Umbilical cord (tissue), 2 donors: ENCODE measurements around the gene DGKI. TPM values are rescaled to one million over a fixed set of nuclear protein-coding genes. Genes with fewer than 3 reads are reported as not detected.

ENCODE experiments used
- DNase-seq: peaks from one replicate; pipeline ENCODE4 v3.0.0-alpha.2; 2015; ENCODE audit warnings: low spot score
- total RNA-seq: library from RNA; depleted of rRNA; stranded (reverse); fragments of >200 nt; gene quantifications from one replicate; pipeline ENCODE4 v1.2.3, GENCODE V29; 2014; ENCODE audit warnings: low replicate concordance; ENCODE audit not compliant: insufficient read depth

Gene DGKI
- total RNA-seq, 1 donor from 2014 or later, result 76.1 TPM

GRCh38 chr7:137789215-137789882 lies 57.4 kb downstream of the DGKI start:
- DNase-seq, result no peak

GRCh38 chr7:137787301-137787976 lies 59.3 kb downstream of the DGKI start:
- DNase-seq, result no peak

GRCh38 chr7:137778511-137778910 lies 68.3 kb downstream of the DGKI start:
- DNase-seq, result no peak

- DNase-seq, result no peak
Measured at GRCh38 chr7:137774793-137775201, 72.0 kb downstream of the DGKI start.

- no peak for DNase-seq
Measured at GRCh38 chr7:137772748-137773147, 74.0 kb downstream of the DGKI start.

- DNase-seq, result no peak
Measured at GRCh38 chr7:137772316-137772715, 74.5 kb downstream of the DGKI start.

- DNase-seq, result no peak
Measured at GRCh38 chr7:137771679-137772078, 75.1 kb downstream of the DGKI start.

- DNase-seq, result no peak
Measured at GRCh38 chr7:137771273-137771672, 75.5 kb downstream of the DGKI start.

GRCh38 chr7:137768366-137768765 lies 78.4 kb downstream of the DGKI start:
- DNase-seq, result no peak

- DNase-seq, result no peak
Measured at GRCh38 chr7:137762334-137762733, 84.4 kb downstream of the DGKI start.

- DNase-seq, result peak; percentile 19
Measured at GRCh38 chr7:137760111-137760510, 86.7 kb downstream of the DGKI start.

GRCh38 chr7:137757146-137757925 lies 89.4 kb downstream of the DGKI start:
- DNase-seq, result no peak

GRCh38 chr7:137755846-137756651 lies 90.7 kb downstream of the DGKI start:
- DNase-seq, result no peak

GRCh38 chr7:137755427-137755826 lies 91.3 kb downstream of the DGKI start:
- no peak for DNase-seq

- DNase-seq, result peak; percentile 20
Measured at GRCh38 chr7:137753948-137754851, 92.6 kb downstream of the DGKI start.

GRCh38 chr7:137753575-137753947 lies 93.2 kb downstream of the DGKI start:
- DNase-seq, result no peak

GRCh38 chr7:137753067-137753466 lies 93.7 kb downstream of the DGKI start:
- DNase-seq, result peak; percentile 26

- DNase-seq, result no peak
Measured at GRCh38 chr7:137751361-137752009, 95.3 kb downstream of the DGKI start.

GRCh38 chr7:137747359-137748031 lies 99.3 kb downstream of the DGKI start:
- no peak for DNase-seq

- no peak for DNase-seq
Measured at GRCh38 chr7:137743021-137743420, 103.8 kb downstream of the DGKI start.
